SK-N-SH (cell line): ENCODE results near the gene MEG3. TPM values are rescaled to one million over a fixed set of nuclear protein-coding genes. Genes with fewer than 3 reads are reported as not detected.

Experiments used
- CTCF ChIA-PET: fragments of 300-600, 350-600 bp; formaldehyde crosslinking; extraction: SDS; loops from one replicate; lab custom pipeline; 2021; lab: Yijun Ruan, JAX
- POLR2A ChIA-PET: fragments of 350-600 bp; sonication (Branson Sonifier 250); formaldehyde crosslinking; extraction: SDS; loops from one replicate; lab custom pipeline; 2020; ENCODE audit warnings: antibody characterized with exemption, inconsistent platforms; lab: Yijun Ruan, JAX
- DNase-seq: peaks from one replicate; pipeline ENCODE4 v3.0.0; 2012
- H2AFZ ChIP-seq: fragments of 200-600 bp; sonication (generic); 2 replicates; pipeline ENCODE4 v1.8.1; 2016; ENCODE audit warnings: antibody characterized with exemption, mild to moderate bottlenecking, low read depth
- H3F3A ChIP-seq: fragments of 200-600 bp; sonication (generic); replicated peaks from 2 replicates; pipeline ENCODE3; 2016; ENCODE audit warnings: antibody characterized with exemption, mild to moderate bottlenecking; ENCODE audit not compliant: insufficient read depth
- H3K27ac ChIP-seq, 2 experiments: fragments of 200-500 bp in 1 of 2; fragments of 200-600 bp in 1 of 2; sonication (Bioruptor generic) in 1 of 2; sonication (generic), shearing (Covaris generic) in 1 of 2; 2 replicates each; pipeline versions ENCODE4 v1.5.1 to v1.6.1; 2014 to 2016; ENCODE audit warnings: low read depth in 2 of 2, inconsistent platforms in 1 of 2, low read length in 1 of 2, mild to moderate bottlenecking in 1 of 2, mixed read lengths in 1 of 2
- H3K27me3 ChIP-seq: fragments of 200-600 bp; sonication (generic), shearing (Covaris generic); 2 replicates; pipeline ENCODE4 v1.6.1; 2016; ENCODE audit warnings: mixed run types; ENCODE audit not compliant: insufficient read depth
- H3K36me3 ChIP-seq, 2 experiments: fragments of 200-500 bp in 1 of 2; fragments of 200-600 bp in 1 of 2; sonication (Bioruptor generic) in 1 of 2; sonication (generic) in 1 of 2; replicated peaks in 1 of 2; 2 replicates each; pipeline versions ENCODE3 to v1.5.1; 2014 to 2016; ENCODE audit warnings: low read length in 1 of 2, mild to moderate bottlenecking in 1 of 2; ENCODE audit not compliant: insufficient read depth in 2 of 2, control insufficient read depth in 1 of 2
- H3K4me1 ChIP-seq, 2 experiments: fragments of 200-500 bp in 1 of 2; fragments of 200-600 bp in 1 of 2; sonication (Bioruptor generic) in 1 of 2; sonication (generic), shearing (Covaris generic) in 1 of 2; 2 replicates each; pipeline versions ENCODE4 v1.5.1 to v1.6.1; 2014 to 2016; ENCODE audit warnings: low read depth in 1 of 2, low read length in 1 of 2, mixed run types in 1 of 2; ENCODE audit not compliant: insufficient read depth in 2 of 2, control insufficient read depth in 1 of 2
- H3K4me2 ChIP-seq: fragments of 200-600 bp; sonication (generic), shearing (Covaris generic); 2 replicates; pipeline ENCODE4 v1.6.1; 2017; ENCODE audit warnings: mixed run types
- H3K4me3 ChIP-seq, 2 experiments: fragments of 200-500 bp in 1 of 2; fragments of 200-600 bp in 1 of 2; sonication (Bioruptor generic) in 1 of 2; sonication (generic), shearing (Covaris generic) in 1 of 2; 2 replicates each; pipeline versions ENCODE4 v1.5.1 to v1.8.1; 2014 to 2016; ENCODE audit warnings: low read depth in 2 of 2, inconsistent platforms in 1 of 2, low read length in 1 of 2, mild to moderate bottlenecking in 1 of 2, mixed read lengths in 1 of 2, moderate library complexity in 1 of 2
- H3K79me2 ChIP-seq: fragments of 200-600 bp; sonication (generic); 2 replicates; pipeline ENCODE4 v1.8.1; 2017; ENCODE audit warnings: mild to moderate bottlenecking; ENCODE audit not compliant: insufficient read depth
- H3K9ac ChIP-seq: fragments of 200-600 bp; sonication (generic); 2 replicates; pipeline ENCODE4 v1.6.1; 2017; ENCODE audit warnings: mixed run types
- H3K9me2 ChIP-seq: fragments of 200-600 bp; sonication (generic); 2 replicates; pipeline ENCODE4 v1.6.1; 2017; ENCODE audit warnings: mixed run types
- H3K9me3 ChIP-seq: fragments of 200-600 bp; sonication (generic); 2 replicates; pipeline ENCODE4 v1.6.1; 2017; ENCODE audit warnings: mixed run types, mild to moderate bottlenecking, moderate library complexity
- H4K20me1 ChIP-seq: fragments of 200-600 bp; sonication (generic); 2 replicates; pipeline ENCODE4 v1.6.1; 2017; ENCODE audit warnings: mild to moderate bottlenecking, mixed run types; ENCODE audit not compliant: insufficient read depth
- CHD2 ChIP-seq: fragments of 150-350 bp; IDR thresholded peaks from 2 replicates; pipeline ENCODE4 v1.6.1; 2018; ENCODE audit warnings: low read length; ENCODE audit not compliant: partially characterized antibody
- CTCF ChIP-seq: fragments of 200-600 bp; sonication (generic); IDR thresholded peaks from 2 replicates; pipeline ENCODE4 v1.6.1; 2017; ENCODE audit warnings: antibody characterized with exemption, mild to moderate bottlenecking, moderate library complexity
- EZH2phosphoT487 ChIP-seq: fragments of 200-600 bp; sonication (generic); IDR thresholded peaks from 2 replicates; pipeline ENCODE4 v1.6.1; 2017; ENCODE audit warnings: low read depth, mixed run types, mild to moderate bottlenecking, antibody characterized with exemption, moderate library complexity, borderline replicate concordance
- FOSL2 ChIP-seq: IDR thresholded peaks from 2 replicates; pipeline ENCODE4 v1.4.0; 2012; ENCODE audit warnings: low read depth, mild to moderate bottlenecking, moderate library complexity, borderline replicate concordance
- GATA2 ChIP-seq: sonication (generic); formaldehyde crosslinking; IDR thresholded peaks from 2 replicates; pipeline ENCODE4 v1.5.0; 2020; ENCODE audit warnings: mild to moderate bottlenecking, missing genetic modification reagents
- MEF2A ChIP-seq: IDR thresholded peaks from 2 replicates; pipeline ENCODE4 v1.4.0; 2012; ENCODE audit warnings: low read depth, borderline replicate concordance
- MXI1 ChIP-seq: IDR thresholded peaks from 2 replicates; pipeline ENCODE4 v1.6.1; 2012; ENCODE audit warnings: mild to moderate bottlenecking, low read depth, low read length, improper control_type of control experiment
- NFIC ChIP-seq: IDR thresholded peaks from 2 replicates; pipeline ENCODE4 v1.4.0; 2012; ENCODE audit warnings: borderline replicate concordance
- NRF1 ChIP-seq: IDR thresholded peaks from 2 replicates; pipeline ENCODE4 v1.6.1; 2012; ENCODE audit warnings: low read depth, mild to moderate bottlenecking, low read length
- PBX3 ChIP-seq: IDR thresholded peaks from 2 replicates; pipeline ENCODE4; 2012
- RCOR1 ChIP-seq: fragments of 150-350 bp; IDR thresholded peaks from 2 replicates; pipeline ENCODE4 v1.6.1; 2017; ENCODE audit warnings: antibody characterized with exemption, low read length
- RFX5 ChIP-seq: IDR thresholded peaks from 2 replicates; pipeline ENCODE4 v1.6.1; 2012; ENCODE audit warnings: mild to moderate bottlenecking, improper control_type of control experiment, low read length
- RXRA ChIP-seq: IDR thresholded peaks from 2 replicates; pipeline ENCODE4 v1.4.0; 2012; ENCODE audit warnings: low read depth, mild to moderate bottlenecking, borderline replicate concordance
- SIN3A ChIP-seq: IDR thresholded peaks from 2 replicates; pipeline ENCODE4 v1.6.1; 2012; ENCODE audit warnings: low read depth, mild to moderate bottlenecking, low read length, moderate library complexity, borderline replicate concordance
- SMC3 ChIP-seq: IDR thresholded peaks from 2 replicates; pipeline ENCODE4 v1.6.1; 2012; ENCODE audit warnings: low read depth, low read length, improper control_type of control experiment
- TAF1 ChIP-seq: IDR thresholded peaks from 2 replicates; pipeline ENCODE4 v1.6.1; 2012; ENCODE audit warnings: low read depth, mild to moderate bottlenecking, low read length, moderate library complexity, borderline replicate concordance
- TEAD4 ChIP-seq: IDR thresholded peaks from 2 replicates; pipeline ENCODE4 v1.4.0; 2012; ENCODE audit warnings: mild to moderate bottlenecking, borderline replicate concordance; ENCODE audit not compliant: insufficient read depth
- USF1 ChIP-seq: IDR thresholded peaks from 2 replicates; pipeline ENCODE4 v1.4.0; 2012; ENCODE audit warnings: low read depth, borderline replicate concordance
- USF2 ChIP-seq: fragments of 150-350 bp; IDR thresholded peaks from 2 replicates; pipeline ENCODE4 v1.6.1; 2017; ENCODE audit warnings: antibody characterized with exemption, low read length, low read depth, borderline replicate concordance
- YY1 ChIP-seq: IDR thresholded peaks from 2 replicates; pipeline ENCODE4 v1.4.0; 2012; ENCODE audit warnings: low read depth, mild to moderate bottlenecking
- WGBS: methylation state at CpG from one replicate; pipeline ENCODE4 v1.1.6; 2017; ENCODE audit warnings: low lambda C conversion rate; 5-methylcytosine and 5-hydroxymethylcytosine counted together
- polyA plus RNA-seq, 3 experiments: library from polyadenylated mRNA; depleted of rRNA; stranded (reverse); fragments of >200 nt; gene quantifications; 2 replicates each; pipeline ENCODE4 v1.2.3, GENCODE V29; 2012

Gene MEG3
- polyA plus RNA-seq, 1 of the 3 experiments (the other 2 are of a cell fraction) = not detected

GRCh38 chr14:100893228-100893601, 67.3 kb downstream of the MEG3 start:
- 47% methylated on average over 8 of the region's 8 CpGs for WGBS
- H3K4me2 ChIP-seq = no peak overlapping the region
- POLR2A ChIA-PET = no interaction called here
- CTCF ChIA-PET = interaction anchor here (1.4 kb wide), 1 partner anchor 342 kb away, joined by 4 read pairs; no protein-coding TSS in a partner anchor
- no peak overlapping the region for H3K9ac ChIP-seq
- no peak for DNase-seq
- no peaks in the 10 kb centered on the region for H3K9me2 ChIP-seq
- no peaks in the 10 kb centered on the region for H3F3A ChIP-seq
- no peak for TF ChIP-seq TAF1
- TF ChIP-seq SIN3A = no peak
- no peak for TF ChIP-seq MEF2A
- TF ChIP-seq CHD2 = no peak
- TF ChIP-seq RCOR1 = no peak
- no peak for TF ChIP-seq YY1
- no peak for TF ChIP-seq EZH2phosphoT487
- no peak for TF ChIP-seq GATA2 (CRISPR knock-in tag)
- no peak for TF ChIP-seq FOSL2
- no peak for TF ChIP-seq SMC3
- TF ChIP-seq USF2 = no peak
- TF ChIP-seq TEAD4 = no peak
- TF ChIP-seq NRF1 = no peak
- TF ChIP-seq RXRA = no peak
- no peak for TF ChIP-seq PBX3
- no peak for TF ChIP-seq RFX5
- TF ChIP-seq USF1 = no peak
- no peak for TF ChIP-seq CTCF
- no peak for TF ChIP-seq MXI1
- TF ChIP-seq NFIC = no peak
- H3K27ac ChIP-seq = peak overlapping the region in 1 of 2 experiments; percentile 43; a peak in 1 of 4 replicates
- H3K27me3 ChIP-seq = no peaks in the 10 kb centered on the region
- no peaks in the 10 kb centered on the region for H4K20me1 ChIP-seq
- H2AFZ ChIP-seq = no peak overlapping the region
- no peaks in the 10 kb centered on the region for H3K79me2 ChIP-seq
- H3K36me3 ChIP-seq = no peaks in the 10 kb centered on the region
- peaks cover under 1 to 71% of the 10 kb centered on the region in 2 experiments; a peak in 3 of 4 replicates for H3K4me1 ChIP-seq
- H3K9me3 ChIP-seq = no peaks in the 10 kb centered on the region
- H3K4me3 ChIP-seq = no peak overlapping the region
